T-helper 2 cell treated with Interferon-gamma antibody and Interleukin-4, amounts not matched to agents 5 μg/mL and 100 μg/mL, for 36 hours (primary cell): ENCODE measurements around the gene TRIM8.

Experiments used
- DNase-seq: peaks from one replicate; pipeline ENCODE4 v3.0.0; 2021; ENCODE audit warnings: low spot score
- H3K27ac Mint-ChIP-seq: one replicate; pipeline ENCODE4 v1.8.0; 2021; ENCODE audit warnings: mild to moderate bottlenecking, mixed read lengths
- H3K27me3 Mint-ChIP-seq: one replicate; pipeline ENCODE4 v1.8.0; 2021; ENCODE audit warnings: low read depth, mixed read lengths
- H3K36me3 Mint-ChIP-seq: one replicate; pipeline ENCODE4 v1.8.0; 2021; ENCODE audit warnings: low read depth, mixed read lengths
- H3K4me1 Mint-ChIP-seq: one replicate; pipeline ENCODE4 v1.8.0; 2021; ENCODE audit warnings: low read depth, mixed read lengths
- H3K4me3 Mint-ChIP-seq: one replicate; pipeline ENCODE4 v1.8.0; 2022; ENCODE audit warnings: mild to moderate bottlenecking, moderate library complexity, mixed read lengths
- H3K9me3 Mint-ChIP-seq: one replicate; pipeline ENCODE4 v1.8.0; 2021; ENCODE audit warnings: mixed read lengths

The TRIM8 gene

DNA sequence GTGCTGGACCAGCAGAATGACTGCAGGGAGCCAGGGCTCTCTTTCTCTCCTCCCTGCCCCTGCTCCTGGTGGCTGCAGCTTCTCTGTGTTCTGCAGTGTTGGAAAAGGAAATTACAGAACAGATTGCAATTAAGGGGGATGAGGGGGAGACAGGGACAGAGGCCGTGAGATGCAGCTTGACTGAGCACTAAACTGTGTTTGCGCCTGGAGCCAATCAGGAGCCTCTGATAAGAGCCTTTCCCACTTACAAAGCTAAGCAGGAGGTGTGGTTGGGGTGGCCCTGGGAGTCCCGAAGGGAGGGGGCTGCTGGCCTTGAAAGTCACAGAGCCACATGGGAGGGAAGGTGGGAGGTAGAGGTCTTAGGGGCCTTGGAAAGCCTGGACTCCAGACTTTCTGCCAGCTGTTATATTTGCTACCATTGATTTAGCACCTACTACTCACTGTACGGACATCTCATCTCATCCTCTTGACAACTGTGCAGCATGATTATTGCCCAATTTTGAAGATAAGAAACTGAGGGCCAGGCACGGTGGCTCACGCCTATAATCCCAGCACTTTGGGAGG, 26.7 kb downstream of the TRIM8 start:
- Mint-ChIP-seq H3K9me3 (no peaks in the 10 kb centered on the region), H3K27me3 (no peaks in the 10 kb centered on the region), H3K36me3 (no peaks in the 10 kb centered on the region), H3K4me3 (no peak overlapping the region), H3K27ac (no peak overlapping the region), H3K4me1 (peaks cover 31% of the 10 kb centered on the region)
- no peak for DNase-seq

DNA sequence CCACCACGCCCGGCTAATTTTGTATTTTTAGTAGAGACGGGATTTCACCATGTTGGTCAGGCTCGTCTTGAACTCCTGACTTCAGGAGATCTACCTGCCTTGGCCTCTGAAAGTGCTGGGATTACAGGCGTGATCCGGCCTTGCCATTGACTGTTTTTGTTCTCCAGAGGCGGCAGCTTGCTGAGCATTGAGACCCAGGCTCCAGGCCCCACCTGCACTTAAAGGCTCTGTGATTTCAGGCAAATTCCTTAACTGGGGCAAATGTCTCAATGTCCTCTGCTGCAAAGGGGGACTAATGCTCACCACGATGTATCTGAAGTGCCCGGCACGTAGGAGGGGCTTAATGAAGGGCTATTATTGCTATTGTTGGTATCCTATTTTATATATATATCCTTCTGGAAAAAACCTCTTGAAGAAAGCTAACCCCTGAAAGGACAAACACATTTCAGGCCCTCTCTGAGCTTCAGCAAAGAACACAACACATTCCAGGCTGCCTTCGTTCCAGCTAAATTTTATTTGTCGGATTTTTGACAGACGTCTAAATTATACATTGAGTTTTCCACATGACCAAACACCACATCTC, 29.0 kb downstream of the TRIM8 start:
- no peak for DNase-seq
- Mint-ChIP-seq H3K9me3 (no peaks in the 10 kb centered on the region), H3K27me3 (no peaks in the 10 kb centered on the region), H3K27ac (peak overlapping the region; percentile 78), H3K4me1 (peaks cover 28% of the 10 kb centered on the region), H3K36me3 (peaks cover under 1% of the 10 kb centered on the region), H3K4me3 (peak overlapping the region; percentile 82)

DNA sequence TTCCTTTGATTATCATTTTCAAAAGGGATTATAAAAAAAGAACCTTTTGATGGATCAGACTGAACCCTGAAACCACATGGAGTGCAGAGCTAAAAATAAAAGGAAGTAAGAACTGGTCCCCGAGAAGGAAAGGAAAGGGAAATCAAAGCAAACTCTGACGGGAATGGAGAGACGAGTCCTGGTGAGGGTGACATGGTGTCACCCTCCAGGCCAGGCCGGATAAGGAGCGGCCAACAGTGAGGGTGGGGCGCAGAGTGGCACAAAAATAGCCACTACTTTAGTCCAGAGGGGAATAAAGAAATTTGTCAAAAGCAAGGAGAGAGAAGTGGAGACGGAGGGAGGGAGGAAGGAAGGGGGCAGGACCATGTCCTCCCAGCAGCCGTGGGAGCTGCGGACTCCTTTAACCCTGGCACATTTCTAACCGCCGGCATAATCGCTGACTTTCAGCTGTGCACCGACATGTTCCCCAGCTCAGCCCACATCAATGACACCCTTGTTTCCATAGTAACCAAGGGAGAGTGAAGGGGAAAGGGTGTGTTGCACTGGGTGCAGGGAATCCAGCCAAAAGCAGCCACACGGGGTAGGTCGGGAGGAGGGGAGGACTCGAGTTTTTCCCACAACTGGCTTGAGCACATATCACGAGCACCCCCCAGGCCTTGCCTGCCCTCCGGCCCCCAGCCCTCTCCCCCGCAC, 29.7 kb downstream of the TRIM8 start:
- peaks cover 28% of the 10 kb centered on the region for H3K4me1 Mint-ChIP-seq
- peak overlapping the region; percentile 82 for H3K4me3 Mint-ChIP-seq
- H3K9me3 Mint-ChIP-seq = no peaks in the 10 kb centered on the region
- H3K27me3 Mint-ChIP-seq = no peaks in the 10 kb centered on the region
- peak; percentile 62 for DNase-seq
- peak overlapping the region; percentile 78 for H3K27ac Mint-ChIP-seq
- H3K36me3 Mint-ChIP-seq = peaks cover 2% of the 10 kb centered on the region

DNA sequence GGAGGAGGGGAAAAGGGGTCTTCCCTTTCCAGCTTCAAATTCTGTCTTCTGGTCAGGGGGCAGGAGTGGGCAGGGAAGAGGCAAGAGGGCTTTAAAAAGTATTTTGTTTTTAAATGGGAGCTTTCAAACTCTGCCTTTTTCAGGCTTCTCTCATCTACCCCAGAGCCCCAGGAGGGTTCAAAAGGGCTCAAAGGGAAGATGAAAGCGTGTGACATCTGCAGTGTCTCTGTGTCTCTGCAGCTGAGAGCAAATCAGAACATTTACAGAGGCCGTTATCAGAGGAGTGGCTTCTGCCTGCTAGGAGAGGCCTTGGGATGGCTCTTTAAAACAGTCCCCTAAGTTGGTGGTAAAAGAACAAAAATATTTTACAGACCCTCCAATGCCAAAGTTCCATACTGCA, 30.3 kb downstream of the TRIM8 start:
- H3K4me1 Mint-ChIP-seq = peaks cover 28% of the 10 kb centered on the region

DNA sequence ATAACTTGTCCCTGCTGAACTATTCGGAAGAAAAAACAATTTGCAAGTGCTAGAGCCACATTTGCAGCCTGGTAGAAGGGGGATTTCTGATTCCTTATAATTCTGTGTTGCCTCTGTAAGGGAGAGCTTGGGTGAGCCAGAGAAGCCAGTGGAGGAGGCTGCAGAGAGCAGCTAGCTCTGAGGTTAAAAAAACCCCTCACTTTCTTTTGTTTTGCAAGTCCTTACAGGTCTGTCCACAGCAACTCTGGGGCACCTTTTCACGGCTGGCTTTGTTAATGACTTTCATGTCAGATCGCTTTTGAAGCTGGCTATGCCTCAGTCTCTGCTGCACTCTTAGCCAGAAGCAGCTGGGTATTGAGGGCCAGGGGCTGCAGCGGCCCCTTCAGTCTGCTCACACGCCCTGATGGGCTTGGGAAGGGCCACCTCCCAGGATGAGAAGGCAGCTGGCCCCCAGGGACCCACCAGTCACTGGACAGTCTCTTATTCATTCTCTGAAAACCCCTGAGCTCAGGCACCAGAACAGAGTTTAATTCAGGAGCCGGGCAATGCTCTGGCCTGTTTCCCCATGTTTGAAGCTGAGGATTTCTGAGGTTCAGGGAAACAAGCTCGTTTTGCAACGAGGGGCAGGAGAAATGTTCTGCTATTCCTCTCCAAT, 30.9 kb downstream of the TRIM8 start:
- no peak overlapping the region for H3K27ac Mint-ChIP-seq
- peak overlapping the region; percentile 82 for H3K4me3 Mint-ChIP-seq
- H3K9me3 Mint-ChIP-seq = no peaks in the 10 kb centered on the region
- peaks cover 28% of the 10 kb centered on the region for H3K4me1 Mint-ChIP-seq
- no peak for DNase-seq
- H3K36me3 Mint-ChIP-seq = peaks cover 2% of the 10 kb centered on the region
- no peaks in the 10 kb centered on the region for H3K27me3 Mint-ChIP-seq

More for the DNA sequence above, 30.3 kb downstream of the TRIM8 start:
- no peaks in the 10 kb centered on the region for H3K27me3 Mint-ChIP-seq
- peaks cover 2% of the 10 kb centered on the region for H3K36me3 Mint-ChIP-seq
- peak overlapping the region; percentile 82 for H3K4me3 Mint-ChIP-seq
- no peak overlapping the region for H3K27ac Mint-ChIP-seq
- H3K9me3 Mint-ChIP-seq = no peaks in the 10 kb centered on the region
- no peak for DNase-seq

DNA sequence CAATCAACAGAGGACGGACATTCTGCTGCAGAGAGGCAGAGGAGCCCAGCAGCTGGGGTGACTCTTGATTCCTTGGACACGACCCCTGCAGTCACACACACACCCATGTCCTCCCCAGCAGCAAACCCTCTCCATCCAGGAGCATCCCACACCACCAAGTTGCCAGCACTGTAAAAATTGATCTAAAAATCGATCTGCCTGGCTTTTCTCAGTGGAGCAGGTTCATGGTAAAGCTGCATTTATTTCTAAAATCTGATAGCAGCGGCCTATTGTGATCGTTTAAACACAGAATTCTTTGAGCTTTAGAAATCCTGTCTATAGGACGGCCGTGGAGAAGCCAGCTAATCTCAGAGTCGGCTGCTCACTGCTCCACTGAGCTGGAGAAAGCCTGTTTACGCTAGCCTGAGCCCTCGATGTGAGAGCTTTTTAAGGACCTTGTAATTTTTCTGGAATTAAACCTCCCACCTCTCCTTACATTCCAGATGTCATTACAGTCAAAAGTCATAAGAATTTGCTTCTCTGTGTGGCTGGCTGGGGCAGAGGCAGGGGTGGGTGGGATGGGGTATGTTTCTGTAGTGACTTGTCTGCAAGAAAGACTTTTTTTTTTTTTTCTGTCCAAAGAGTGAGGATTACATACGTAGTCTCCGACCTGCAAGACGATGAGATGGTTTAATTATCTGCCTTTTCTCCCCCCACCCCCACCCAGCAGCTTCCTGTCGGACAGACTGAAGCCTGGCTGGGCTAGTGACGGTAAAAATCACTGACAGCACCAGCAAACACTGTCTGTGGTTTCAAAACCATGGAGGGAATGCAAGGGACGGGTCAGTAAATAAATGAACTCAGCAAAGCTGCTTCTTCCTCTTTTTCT, 31.6 kb downstream of the TRIM8 start:
- no peak for DNase-seq
- Mint-ChIP-seq H3K27ac (no peak overlapping the region), H3K36me3 (peaks cover 2% of the 10 kb centered on the region), H3K9me3 (no peaks in the 10 kb centered on the region), H3K4me3 (no peak overlapping the region), H3K27me3 (no peaks in the 10 kb centered on the region), H3K4me1 (peaks cover 28% of the 10 kb centered on the region)

DNA sequence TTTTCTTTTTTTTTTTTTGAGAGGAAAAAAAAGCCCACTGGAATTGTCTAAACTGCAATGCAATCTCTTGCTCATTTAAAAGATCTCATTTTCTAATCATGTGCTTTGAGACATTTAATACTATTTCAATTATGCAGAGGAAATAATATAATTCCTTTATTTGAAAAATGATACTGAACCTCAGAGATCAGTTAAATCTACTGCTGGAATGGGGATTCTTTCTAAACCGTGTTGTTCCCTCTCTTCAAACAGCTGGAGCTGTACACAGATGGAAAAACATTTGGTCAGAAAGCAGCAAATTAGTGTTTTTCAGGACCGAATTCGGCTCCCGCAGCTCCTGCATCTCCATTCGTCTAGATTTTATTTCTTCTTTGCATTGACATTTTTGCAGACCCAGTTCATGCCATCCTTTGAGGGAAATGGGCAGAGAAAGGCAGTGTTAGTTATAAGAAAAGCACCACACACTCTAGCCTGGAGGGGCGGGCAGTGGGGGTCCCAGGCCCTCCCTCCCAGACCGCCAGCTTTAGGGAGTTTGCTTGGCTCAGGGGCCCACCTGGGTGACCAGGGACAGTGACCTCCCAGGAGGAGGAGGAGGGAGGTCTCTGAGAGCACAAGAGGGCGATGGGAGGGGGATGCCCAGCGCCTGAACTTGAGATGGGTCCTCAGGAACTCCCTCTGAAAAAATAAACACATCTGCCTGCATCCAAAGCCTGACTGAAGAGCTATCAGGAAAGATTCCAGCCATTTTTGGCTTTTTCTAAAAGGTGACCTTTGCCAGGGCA, 32.4 kb downstream of the TRIM8 start:
- Mint-ChIP-seq H3K4me3 (no peak overlapping the region), H3K27me3 (no peaks in the 10 kb centered on the region), H3K9me3 (no peaks in the 10 kb centered on the region), H3K4me1 (peaks cover 33% of the 10 kb centered on the region), H3K36me3 (peaks cover 6% of the 10 kb centered on the region), H3K27ac (no peak overlapping the region)
- no peak for DNase-seq

DNA sequence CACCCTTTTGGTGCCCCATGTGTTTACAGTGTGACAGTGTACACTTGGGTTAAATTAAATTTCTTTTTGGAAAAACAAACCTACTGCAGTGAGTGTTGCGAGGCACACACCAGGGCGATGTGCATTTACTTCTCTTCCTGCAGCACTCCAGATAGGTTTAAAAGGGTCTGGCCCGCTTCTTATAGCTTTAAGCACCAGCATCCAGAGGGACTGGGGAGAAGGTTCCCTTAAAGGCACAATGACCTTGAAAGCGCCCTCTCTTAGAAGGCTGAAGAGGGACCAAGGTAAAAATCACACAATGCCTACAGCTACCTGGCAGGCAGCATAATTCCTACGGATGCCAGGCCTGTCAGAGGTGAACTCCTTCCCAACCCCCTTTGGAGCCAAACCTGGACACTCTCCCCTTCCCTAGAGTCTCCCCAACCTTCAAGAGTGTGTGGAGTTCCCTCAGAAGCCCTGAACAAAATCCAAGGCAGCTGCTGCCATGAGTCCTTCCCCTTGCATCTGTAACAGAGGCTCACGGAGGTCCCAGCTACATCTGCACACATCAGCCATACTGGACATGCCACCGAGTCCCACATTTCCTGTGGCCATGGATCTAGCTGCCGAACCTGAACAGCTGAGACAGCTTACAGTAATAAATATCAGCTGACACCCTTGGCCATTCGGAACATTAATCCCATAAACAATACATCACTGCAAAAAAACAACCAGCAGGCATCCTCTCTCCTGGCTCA, 33.2 kb downstream of the TRIM8 start:
- peaks cover 40% of the 10 kb centered on the region for H3K4me1 Mint-ChIP-seq
- DNase-seq = no peak
- no peaks in the 10 kb centered on the region for H3K27me3 Mint-ChIP-seq
- no peak overlapping the region for H3K27ac Mint-ChIP-seq
- peaks cover 10% of the 10 kb centered on the region for H3K36me3 Mint-ChIP-seq
- H3K4me3 Mint-ChIP-seq = no peak overlapping the region
- no peaks in the 10 kb centered on the region for H3K9me3 Mint-ChIP-seq

DNA sequence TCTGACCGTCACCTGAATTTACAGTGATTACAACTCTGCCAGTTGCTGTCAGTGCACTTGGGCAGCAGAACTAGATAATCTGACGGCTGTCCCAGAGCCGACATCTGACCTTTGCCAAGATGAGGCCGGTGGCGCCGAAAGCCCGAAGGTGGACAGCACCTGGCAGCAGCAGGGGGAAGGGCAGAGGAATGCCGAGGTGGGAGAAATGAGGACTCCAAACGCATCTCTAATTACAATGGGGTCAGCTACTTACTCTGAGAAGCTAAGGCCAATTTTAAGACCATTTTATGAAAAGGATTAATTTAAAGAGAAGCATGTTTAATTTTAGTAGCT, 33.8 kb downstream of the TRIM8 start:
- peaks cover 10% of the 10 kb centered on the region for H3K36me3 Mint-ChIP-seq
- no peaks in the 10 kb centered on the region for H3K27me3 Mint-ChIP-seq
- H3K27ac Mint-ChIP-seq = no peak overlapping the region
- peaks cover 41% of the 10 kb centered on the region for H3K4me1 Mint-ChIP-seq
- H3K4me3 Mint-ChIP-seq = no peak overlapping the region
- DNase-seq = no peak
- H3K9me3 Mint-ChIP-seq = no peaks in the 10 kb centered on the region

DNA sequence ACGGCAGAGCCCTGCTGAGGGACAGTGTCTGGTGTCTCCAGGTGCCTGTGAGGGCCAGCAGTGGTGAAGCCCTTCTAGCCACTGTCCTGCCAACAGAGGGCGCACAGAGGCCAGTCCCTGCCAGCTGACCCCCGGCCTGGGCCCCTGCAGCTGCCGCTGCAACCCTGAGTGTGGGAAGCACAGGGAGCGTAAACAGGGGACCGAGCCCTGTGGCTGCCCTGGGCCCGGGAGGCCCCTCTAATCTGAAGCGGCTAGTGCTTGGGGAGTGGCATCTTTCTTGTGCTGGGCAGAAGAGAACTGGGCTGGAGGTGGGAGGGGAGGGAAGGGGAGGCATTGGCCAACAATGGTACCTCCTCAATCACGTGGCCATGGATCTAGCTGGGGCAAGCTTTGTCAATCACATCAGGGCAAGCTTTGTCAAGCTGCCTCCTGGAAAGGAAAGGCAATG, 34.6 kb downstream of the TRIM8 start:
- Mint-ChIP-seq H3K27me3 (no peaks in the 10 kb centered on the region), H3K4me1 (peaks cover 34% of the 10 kb centered on the region), H3K36me3 (peaks cover 10% of the 10 kb centered on the region), H3K4me3 (no peak overlapping the region), H3K9me3 (no peaks in the 10 kb centered on the region), H3K27ac (no peak overlapping the region)
- DNase-seq = peak; percentile 30

DNA sequence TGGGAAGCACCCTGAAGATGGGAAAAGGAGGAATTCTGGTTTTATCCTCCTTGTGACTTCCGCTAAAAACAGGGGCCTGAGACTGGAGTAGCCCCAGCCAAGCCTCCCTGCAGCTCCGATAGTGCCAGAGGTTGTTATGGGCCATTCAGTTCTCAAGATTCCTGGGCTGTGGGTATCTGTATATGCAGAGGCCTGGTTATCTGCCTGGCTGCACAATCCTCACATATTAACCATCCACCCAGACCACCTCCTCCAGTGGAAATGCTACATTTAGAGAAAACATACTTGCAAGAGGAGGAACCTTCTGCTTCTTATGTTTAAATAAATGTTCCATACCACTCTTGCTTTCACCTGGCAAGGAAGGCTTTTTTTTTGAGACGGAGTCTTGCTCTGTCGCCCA, 35.3 kb downstream of the TRIM8 start:
- DNase-seq = no peak
- Mint-ChIP-seq H3K27ac (no peak overlapping the region), H3K9me3 (no peaks in the 10 kb centered on the region), H3K4me1 (peaks cover 28% of the 10 kb centered on the region), H3K36me3 (peaks cover 10% of the 10 kb centered on the region), H3K4me3 (no peak overlapping the region), H3K27me3 (no peaks in the 10 kb centered on the region)

DNA sequence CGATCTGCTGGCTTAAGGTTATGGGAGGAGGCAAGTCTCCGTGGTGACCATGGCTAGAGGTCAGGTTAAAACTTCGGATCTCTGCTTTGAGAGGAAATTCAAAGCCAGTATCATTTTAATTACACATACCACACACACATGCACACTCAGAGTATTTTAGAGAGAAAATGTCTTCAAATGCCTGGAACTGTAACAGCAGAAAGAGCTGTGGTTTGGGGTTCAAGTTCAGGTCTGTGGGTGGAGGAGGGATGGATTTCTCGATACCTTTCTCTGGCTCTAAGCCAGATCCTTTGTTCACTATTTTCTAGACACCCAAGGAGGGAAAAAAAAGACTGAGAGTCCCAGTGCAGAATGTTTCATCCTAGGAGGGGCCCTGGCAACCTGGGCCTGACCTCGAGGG, 37.4 kb downstream of the TRIM8 start:
- no peak overlapping the region for H3K27ac Mint-ChIP-seq
- no peak overlapping the region for H3K4me3 Mint-ChIP-seq

More for the DNA sequence above, 37.4 kb downstream of the TRIM8 start:
- Mint-ChIP-seq H3K36me3 (peaks cover 17% of the 10 kb centered on the region), H3K9me3 (no peaks in the 10 kb centered on the region), H3K4me1 (peaks cover 15% of the 10 kb centered on the region), H3K27me3 (no peaks in the 10 kb centered on the region)
- DNase-seq = no peak
